ENCODE measurements around the gene APEX1.

DNA sequence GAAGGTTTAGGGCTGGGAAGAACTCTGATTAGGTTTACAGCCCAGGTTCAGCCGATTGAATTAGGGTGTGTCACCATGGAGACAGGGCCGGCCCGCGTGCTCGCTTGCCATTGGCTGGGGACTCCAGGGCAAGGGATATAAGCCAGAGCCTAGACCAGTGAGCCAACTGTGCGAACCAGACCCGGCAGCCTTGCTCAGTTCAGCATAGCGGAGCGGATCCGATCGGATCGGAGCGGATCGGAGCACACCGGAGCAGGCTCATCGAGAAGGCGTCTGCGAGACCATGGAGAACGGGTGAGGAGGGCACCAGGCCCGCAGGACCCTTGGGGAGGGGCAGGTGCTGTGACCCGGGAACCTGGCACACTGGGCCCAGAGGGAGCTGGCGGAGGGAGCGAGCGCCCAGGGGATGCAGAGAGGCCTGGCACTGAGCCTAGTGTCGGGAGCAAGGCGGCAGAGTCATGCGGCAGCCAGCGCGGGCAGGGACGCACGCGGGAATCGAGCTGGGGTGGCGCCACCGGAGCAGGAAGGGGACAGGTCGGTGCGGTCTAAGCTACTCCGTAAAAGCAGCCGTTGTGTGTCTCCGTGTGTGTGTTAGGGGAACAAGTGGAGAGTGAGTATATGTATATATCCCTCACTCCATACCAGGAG, 14.3 kb downstream of the APEX1 start, which contains the start of gene PNP:
- TF ChIP-seq CTCF (conservative IDR thresholded peaks at IDR 0.05) (no peak), ZFX (IDR thresholded peaks at IDR 0.05) (peak; percentile 30; the same call in 1 of the 2 replicates)

Data from C4-2B (cell line).